GM18951 (cell line): ENCODE measurements around the gene OR52E6.

Experiments used
- POLR2A ChIP-seq: IDR thresholded peaks from 4 replicates; pipeline ENCODE4 v1.6.1; 2011; ENCODE audit warnings: mild to moderate bottlenecking; ENCODE audit not compliant: insufficient read length, insufficient read depth; ENCODE audit errors: extremely low read depth
- in situ Hi-C: fragments of 300-500 bp; cut with MboI; formaldehyde crosslinking; loops from one replicate; pipeline ENCODE4 v1.12.0; 2022; ENCODE audit warnings: low sequenced_read_pairs, mixed read lengths, inconsistent platforms; ENCODE audit not compliant: unreplicated experiment

Gene OR52E6

GRCh38 chr11:5841797-5842196 is at the start of gene OR52E6:
OR52E6 (minus strand) TSS chr11:5841897; CDS start chr11:5841897, 0 bp downstream.
- TF ChIP-seq POLR2A: no peak
- in situ Hi-C loops: no loop called here

DNA sequence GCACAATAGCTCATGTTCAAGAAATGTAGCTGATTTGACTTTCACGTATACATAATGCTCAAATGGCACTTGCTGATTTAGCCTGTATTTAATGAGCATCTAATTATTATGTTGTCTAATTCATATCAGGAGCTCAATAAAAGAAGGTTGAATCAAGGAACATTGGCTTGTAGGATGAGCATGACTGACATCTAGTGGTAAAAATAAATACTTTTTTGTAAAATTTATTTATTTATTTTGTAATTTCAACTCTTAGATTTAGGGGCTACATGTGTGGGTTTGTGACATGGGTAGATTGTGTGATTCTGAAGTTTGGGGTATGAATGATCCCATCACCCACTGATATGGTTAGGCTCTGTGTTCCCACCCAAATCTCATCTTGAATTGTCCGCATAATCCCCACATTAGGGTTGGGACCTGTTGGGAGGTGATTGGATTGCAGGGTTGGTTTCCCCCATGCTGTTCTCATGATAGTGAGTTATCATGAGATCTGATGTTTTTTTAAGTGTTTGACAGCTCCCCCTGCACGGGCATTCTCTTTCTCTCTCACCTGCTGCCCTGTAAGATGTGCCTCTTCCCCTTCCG is 49.6 kb upstream of the OR52E6 start:
- in situ Hi-C loops: no loop called here
- TF ChIP-seq POLR2A: no peak

DNA sequence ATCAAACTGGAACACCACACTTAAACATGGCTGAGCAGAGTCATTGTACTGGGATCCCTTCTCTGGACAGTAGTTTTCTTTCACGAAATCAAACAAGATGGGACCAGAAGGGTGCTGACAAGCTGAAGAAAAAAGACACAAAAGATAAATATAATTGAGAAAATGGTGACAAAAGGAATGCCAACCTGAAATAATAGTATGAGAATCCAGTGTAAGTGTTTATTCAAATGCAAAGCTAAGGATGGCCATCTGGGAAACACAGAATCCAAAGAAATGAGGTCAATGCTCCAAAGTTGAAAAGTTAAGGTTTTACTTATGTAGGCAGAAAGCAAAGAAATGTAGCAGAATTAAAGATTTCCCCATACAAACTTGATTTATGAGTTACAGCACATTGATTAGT is 46.0 kb upstream of the OR52E6 start:
- in situ Hi-C loops: no loop called here
- TF ChIP-seq POLR2A: no peak

- no peak for TF ChIP-seq POLR2A
- in situ Hi-C loops: no loop called here
Measured at GRCh38 chr11:5887172-5887571, 45.5 kb upstream of the OR52E6 start.

GRCh38 chr11:5881756-5882155 is 40.1 kb upstream of the OR52E6 start:
- in situ Hi-C loops: no loop called here
- TF ChIP-seq POLR2A: no peak

- in situ Hi-C loops: no loop called here
- TF ChIP-seq POLR2A: no peak
Measured at GRCh38 chr11:5880329-5880728, 38.6 kb upstream of the OR52E6 start, which contains the start of gene OR52E4. OR52E4 (plus strand) TSS chr11:5880629; CDS start chr11:5884293, 3,664 bp downstream.

- no peak for TF ChIP-seq POLR2A
- in situ Hi-C loops: no loop called here
Measured at GRCh38 chr11:5878564-5878963, 36.9 kb upstream of the OR52E6 start.

GRCh38 chr11:5865826-5866225 is 24.1 kb upstream of the OR52E6 start:
- in situ Hi-C loops: no loop called here
- TF ChIP-seq POLR2A: no peak

DNA sequence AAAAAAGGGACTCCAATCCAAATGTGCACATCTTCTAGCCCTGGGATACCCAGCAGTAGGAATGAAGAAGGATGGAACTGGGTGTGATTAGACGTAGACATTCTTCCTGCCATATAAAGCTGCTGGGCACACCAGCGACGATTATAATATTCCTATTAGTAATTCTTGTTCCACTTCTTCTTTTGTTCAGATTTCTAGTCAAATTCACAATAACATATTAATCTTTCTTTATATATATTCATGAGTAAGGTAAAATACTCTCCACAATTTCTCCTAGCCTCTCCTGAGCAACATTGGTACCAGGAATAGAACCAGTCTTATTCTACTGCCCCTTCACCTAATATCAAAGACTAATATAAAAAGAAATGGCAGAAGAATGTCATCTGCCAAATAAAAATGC is 15.9 kb upstream of the OR52E6 start, which contains the start of gene OR52E8:
TSS of gene OR52E8 (minus strand) at position 101 of the 400 bp plus-strand sequence. CDS start at position 101, 0 bp downstream.
- no peak for TF ChIP-seq POLR2A
- in situ Hi-C loops: no loop called here

DNA sequence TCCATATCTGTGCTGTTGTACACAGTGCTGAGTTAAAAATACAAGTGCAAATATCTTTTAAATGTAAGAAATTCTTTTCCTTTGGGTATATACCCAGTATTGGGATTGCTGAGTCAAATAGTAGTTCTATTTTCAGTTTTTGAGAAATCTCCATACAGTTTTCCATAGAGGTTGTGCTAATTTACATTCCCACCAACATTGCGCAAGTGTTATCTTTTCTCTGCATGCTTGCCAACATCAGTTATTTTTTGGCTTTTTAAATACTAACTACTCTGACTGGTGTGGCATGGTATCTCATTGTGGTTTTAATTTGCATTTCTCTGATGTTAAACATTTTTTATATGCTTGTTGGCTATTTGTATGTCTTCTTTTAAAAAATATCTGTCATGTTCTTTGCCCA is 9.3 kb upstream of the OR52E6 start:
- no peak for TF ChIP-seq POLR2A
- in situ Hi-C loops: no loop called here

DNA sequence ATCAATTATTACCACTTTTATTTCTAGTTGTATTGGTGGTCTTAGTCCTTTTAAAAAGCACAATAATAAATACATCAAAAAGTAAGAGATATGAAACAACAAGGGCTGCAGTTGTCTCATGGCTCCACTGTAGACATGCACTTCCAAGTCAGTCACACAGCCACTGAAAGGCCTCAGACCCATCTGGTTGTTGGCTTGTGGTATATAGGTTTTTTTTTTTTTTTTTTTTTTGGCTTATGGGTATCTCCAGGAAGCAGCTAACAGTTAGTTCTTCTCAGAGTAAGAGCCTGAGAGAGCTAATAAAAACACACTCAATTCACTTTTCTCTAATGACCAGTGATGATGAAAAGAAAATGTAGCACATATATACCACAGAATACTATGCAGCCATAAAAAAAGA is 6.0 kb upstream of the OR52E6 start:
- TF ChIP-seq POLR2A: no peak
- in situ Hi-C loops: no loop called here

DNA sequence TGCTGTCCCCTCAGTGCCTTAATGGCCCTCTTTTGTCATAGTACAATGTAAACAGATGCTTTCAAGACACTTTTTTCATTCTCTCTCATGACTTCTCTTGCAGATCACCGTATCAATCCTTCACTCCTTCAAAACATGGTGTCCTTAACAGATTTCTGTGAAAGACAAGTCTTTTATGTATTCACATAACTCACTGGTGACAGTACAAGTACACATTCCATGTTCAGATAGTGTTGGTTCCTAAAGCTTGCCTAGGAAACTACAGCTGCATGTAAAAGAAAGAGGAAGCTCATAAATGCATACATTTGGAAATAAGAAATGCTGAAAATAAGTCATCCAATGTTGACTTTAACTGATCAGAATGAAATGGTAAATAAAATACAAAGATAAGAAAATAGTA is 5.0 kb upstream of the OR52E6 start:
- TF ChIP-seq POLR2A: no peak
- in situ Hi-C loops: no loop called here

GRCh38 chr11:5837695-5838094 is 4.0 kb downstream of the OR52E6 start:
- no peak for TF ChIP-seq POLR2A

GRCh38 chr11:5833446-5833845 is 8.3 kb downstream of the OR52E6 start:
- in situ Hi-C loops: no loop called here
- no peak for TF ChIP-seq POLR2A

More at GRCh38 chr11:5837695-5838094, 4.0 kb downstream of the OR52E6 start:
- in situ Hi-C loops: no loop called here

- in situ Hi-C loops: no loop called here
- no peak for TF ChIP-seq POLR2A
Measured at GRCh38 chr11:5831196-5831829, 10.4 kb downstream of the OR52E6 start.
